GM18502 (cell line): Measurements from ENCODE around the gene CTSZ.
"Not testable (repeated sequence)": the region's sequence is repeated elsewhere in the genome, so short reads cannot be mapped to it uniquely, and the experiment has no call there.

Experiments
- ATAC-seq: cut with Tn5 transposase; IDR thresholded peaks from one replicate; pipeline ENCODE4 v1.9.1; 2021; ENCODE audit warnings: mild to moderate bottlenecking; ENCODE audit not compliant: unreplicated experiment, poor library complexity

CTSZ gene

DNA sequence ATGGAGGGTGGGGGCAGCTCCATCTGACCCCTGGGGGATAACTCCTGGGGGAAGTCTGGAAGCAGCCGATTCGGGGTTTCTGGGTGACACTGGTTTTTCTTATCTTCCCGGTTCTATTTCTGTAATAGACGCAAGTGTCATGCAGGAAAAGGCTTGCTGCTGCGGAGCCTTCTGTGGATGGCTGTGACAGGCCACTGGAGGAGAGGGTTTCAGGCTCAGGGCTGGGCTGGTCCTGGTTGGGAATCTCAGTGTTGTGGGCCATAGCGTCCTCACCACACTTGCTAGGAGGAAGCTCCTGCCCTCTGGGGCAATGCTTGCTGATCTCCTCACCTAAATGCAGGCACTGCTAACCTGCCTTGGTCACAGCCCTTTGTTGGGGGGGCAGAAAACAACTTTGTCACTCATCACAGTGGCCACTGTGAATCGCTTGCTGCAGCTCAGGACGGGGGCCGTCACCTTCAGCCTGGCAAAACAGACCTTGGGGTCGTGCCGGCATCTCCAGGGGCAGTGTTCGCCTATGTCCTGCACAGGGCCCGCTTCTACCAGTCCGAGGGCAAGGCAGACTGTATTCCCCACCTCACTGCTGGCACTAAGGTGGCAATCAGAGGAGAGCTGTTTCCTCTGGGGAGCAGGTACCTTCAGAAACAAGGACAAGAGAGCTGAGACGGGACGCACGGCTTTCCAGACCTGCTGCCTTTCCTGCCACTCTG, 7.8 kb upstream of the CTSZ start:
- ATAC-seq: no peak

DNA sequence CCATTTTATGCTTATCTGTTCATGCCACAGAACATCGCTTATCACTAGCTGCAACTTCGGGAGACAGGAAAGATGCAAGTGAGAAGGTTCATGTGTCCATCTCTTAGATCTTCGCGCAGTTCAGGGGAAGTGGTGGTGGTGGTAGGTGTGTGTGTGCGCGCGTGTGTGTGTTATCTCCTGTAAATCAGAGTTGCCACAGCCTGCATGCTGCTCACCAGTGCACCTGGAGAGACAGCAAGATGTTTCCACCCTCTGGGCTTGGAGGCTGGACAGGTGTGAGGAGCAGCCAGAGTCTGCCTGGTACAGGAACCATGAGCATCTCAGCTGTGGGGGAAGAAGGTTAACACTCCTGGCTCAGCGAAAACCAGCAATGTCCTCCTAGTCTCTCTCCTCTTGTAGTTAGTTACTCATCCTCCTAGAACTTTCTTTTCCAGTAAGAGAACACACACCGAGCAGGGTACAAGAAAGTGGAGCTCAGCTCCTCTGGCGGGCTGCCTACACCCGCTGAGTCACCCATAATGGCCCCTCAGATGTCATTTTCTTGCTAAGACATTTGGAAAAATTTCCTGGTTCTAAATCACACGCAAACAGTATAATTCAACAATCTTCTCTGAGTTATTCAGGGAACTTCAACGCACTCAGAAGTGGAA, 7.0 kb upstream of the CTSZ start:
- ATAC-seq: no peak

GRCh38 chr20:59013031-59013951, 6.2 kb upstream of the CTSZ start:
- ATAC-seq: no peak

GRCh38 chr20:59011874-59012157, 4.8 kb upstream of the CTSZ start:
- ATAC-seq: not testable (repeated sequence)

GRCh38 chr20:59010995-59011873, 4.2 kb upstream of the CTSZ start:
- no peak for ATAC-seq

DNA sequence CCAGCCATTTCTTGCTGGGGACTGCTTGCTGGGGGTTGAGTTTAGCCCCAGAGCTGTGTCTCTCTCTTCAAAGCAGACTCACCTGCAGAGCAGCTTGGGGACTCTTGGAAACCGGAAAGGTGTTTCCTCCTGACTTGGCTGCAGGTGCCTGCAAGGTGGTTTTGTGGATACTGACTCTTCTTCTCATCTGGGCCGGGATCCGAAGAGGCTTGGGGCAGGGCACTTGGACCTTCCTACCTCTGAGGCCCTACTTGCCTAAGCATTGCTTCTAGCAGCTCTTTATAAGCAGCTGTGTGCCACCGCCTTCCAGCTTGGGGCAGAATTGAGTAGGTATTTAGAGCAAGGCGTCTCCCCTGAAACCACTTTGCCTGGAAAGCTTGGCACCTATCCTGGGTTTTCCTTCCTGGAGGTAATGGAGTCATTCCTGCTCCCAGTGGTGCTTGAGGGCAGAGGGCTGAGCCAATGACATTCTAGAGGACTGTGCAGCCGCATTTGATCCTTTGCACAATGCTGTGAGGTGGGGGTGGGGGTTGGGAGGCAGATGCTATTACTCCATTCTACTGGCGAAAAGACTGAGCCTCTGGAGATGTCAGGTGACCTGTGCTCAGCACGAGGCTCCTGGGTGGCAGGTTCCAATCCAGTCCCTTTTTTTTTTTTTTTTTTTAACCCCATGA, 3.4 kb upstream of the CTSZ start:
- ATAC-seq: no peak

DNA sequence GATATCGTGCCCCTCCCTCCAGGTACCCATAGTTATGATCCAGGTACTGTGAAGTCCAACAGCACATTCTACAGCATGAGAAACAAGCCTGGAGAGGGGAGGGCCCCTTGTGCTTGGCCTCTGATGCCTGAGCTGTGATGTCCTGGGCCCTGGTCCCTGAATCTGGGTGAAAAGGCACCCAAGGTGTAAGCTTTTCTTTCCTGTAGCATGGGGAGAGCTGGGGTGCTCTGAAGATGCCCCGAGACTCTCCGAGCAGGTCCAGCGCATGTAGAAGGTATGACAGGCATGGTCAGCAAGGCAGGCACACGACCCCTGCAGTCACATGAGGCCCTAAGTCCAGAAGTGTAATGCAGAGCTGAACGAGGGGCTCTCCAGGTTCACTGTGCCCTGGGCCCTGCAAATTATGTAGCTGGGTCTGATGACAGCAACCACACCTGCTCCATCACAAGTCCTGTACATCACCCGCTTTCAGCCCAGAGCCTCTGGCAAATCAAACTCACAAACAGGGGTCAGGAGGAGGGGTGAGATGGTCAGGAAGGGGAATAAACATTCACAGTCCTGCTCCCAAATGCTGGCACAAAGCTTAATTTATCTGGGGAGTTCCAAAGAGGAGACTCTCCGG, 1.8 kb upstream of the CTSZ start:
- no peak for ATAC-seq

DNA sequence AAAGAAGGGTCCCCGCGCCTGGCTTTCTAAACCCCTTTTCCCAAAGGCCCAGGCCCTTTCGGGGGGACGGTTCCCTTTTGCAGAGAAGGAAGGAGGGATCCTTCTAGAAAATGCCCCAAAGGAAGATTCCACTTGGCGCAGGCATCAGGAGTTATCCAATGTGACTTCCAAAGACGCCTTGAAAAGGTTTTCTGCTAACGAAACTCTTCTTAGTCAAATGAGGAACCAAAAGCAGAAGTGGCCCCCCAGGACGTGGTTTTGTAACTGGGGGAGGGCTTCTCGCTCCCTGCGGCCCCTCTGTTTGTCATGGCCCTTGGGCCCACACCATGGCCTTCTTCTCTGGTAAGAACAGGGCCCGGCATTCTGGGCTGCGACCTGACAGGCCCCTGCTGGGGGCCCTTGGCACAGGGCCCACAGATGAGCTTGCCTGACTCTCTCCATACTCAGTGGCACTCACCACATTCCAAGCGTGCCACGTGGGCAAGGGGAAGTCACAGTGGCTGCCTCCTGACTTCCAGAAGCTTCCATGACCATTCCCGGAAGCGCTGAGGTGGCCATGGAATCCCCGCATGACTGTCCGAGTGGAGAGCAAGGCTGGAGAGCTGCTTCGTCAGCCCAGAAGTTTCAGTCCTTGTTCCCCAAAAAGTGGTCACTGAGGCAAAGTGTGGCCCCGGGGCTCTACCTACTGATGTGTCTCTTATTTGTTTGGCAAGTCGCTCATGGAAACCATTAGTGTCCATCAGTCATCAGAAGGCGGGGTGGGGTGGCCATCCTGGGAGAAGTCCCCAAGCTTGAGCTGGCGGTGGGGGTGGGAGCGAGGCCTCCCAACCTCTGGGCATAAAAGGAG, 834 bp upstream of the CTSZ start:
- peak; percentile 43 for ATAC-seq

- no peak for ATAC-seq
These were observed 739 bp downstream of the CTSZ start for GRCh38 chr20:59006167-59006863.

- no peak for ATAC-seq
These were observed 1.4 kb downstream of the CTSZ start for GRCh38 chr20:59005523-59006166.

DNA sequence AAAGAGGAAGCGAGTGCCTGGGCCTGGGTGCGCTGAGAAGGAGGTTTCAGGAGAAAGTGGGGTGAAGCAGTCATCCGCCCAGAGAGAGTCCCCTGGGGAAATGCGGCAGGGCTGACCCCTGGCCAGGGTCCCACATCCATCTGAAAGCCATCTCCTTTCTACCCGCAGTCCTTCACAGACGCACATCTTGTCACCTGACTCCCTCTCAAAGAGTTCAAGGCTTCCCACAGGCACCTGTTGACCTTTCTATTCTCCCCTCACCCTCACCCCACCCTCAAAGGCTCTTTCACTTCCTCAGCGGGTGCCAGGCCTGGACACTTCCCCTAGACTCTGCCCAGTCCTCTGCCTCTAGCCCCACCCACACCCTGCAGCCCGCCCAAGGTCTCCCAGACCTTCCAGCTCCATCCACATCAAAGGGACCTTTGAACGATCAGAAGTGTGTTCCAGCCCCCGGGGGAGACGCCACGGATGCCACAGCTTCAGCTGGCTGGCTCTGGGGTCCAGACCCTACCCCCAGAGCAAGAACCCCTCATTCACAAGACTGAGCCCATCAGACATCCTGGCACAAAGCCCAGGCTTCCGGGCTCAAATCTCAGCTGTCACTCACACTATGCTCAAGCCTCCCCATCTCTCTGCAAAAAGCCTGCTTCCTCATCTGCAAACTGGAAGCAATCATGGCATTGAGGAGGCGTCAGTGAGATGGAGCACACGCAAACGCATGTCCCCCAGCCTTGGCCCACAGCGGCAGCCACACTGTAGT, 2.1 kb downstream of the CTSZ start:
- ATAC-seq: peak; percentile 61

DNA sequence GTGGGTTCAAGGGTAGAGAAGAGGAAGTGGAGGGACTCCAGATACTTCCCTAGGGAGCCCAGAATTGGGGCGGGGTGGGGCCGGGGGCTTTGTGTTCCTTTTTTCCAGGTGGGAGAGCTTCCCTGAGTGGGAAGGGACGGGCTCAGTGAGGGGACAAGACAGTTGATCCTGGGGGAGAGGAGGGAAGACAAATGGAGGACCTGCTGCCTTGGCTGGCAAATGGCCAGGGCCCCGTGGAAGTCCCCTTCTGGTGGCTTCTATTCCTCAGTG, 2.6 kb downstream of the CTSZ start:
- no peak for ATAC-seq

GRCh38 chr20:59003836-59004492, 3.1 kb downstream of the CTSZ start:
- ATAC-seq: no peak

DNA sequence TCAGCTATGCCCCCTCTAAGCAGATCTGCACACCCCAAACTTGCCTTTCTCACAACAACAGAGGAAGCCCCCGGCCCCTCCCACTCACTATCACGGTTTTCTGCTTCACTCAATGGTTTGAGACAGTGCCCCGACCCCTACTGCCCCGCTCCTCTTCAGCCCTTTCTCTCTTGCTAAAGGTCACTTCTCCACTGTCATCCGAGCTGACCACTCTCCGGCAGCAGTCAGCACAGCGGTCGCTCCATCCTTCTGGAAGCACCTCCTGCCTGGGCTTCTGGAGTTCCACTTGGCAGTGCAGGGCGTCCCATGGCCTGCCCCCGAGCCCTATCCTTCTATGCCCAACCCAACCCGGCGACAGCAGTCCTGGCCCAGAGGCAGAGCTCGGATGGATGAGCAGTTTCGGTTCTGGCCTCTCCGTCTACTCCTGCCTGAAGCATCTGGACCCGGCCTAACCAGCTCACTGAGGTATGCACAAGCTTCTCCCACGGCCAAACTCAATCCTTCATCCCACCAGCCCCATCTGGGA, 4.1 kb downstream of the CTSZ start:
- no peak for ATAC-seq

- no peak for ATAC-seq
These were observed 4.7 kb downstream of the CTSZ start for GRCh38 chr20:59002388-59002787.

- no peak for ATAC-seq
These were observed 5.4 kb downstream of the CTSZ start for GRCh38 chr20:59001449-59002171.
